GM21723 (cell line): ENCODE results near the gene C4orf50.
"Not testable (repeated sequence)": the region's sequence is repeated elsewhere in the genome, so short reads cannot be mapped to it uniquely, and the experiment has no call there.

Experiments
- ATAC-seq: cut with Tn5 transposase; IDR thresholded peaks from one replicate; pipeline ENCODE4 v1.9.1; 2021; ENCODE audit warnings: mild to moderate bottlenecking, moderate library complexity; ENCODE audit not compliant: unreplicated experiment

The C4orf50 gene

DNA sequence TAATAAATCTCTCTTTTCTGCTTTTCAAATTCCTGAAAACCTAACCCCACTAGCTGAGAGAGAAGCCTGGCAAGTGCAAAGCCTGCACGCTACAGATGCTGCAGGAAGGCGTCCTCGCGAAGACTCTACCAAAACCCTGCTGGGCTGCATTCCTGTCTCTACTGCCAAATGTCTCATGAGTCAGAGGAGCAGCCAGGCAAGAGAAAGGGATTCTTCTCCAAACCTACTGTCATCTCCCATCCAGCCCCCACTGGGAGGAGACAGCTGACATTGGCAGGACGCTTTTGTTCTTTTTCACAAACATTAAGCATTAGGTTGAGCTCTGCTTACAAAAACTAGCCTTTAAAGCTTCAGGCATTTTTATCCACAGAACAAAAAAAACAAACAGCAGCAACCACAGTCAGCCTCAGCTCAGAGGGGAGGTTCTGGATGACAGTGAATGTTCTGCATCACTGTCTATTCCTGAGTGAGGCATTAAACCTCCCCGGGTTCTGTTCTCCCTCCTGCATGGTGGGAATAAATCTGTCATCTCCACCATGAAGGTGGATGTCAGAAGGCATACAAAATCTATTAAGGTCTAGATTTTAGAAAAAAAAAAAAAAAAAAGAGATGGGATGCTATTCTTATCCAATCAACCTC, 143.3 kb downstream of the C4orf50 start:
- no peak for ATAC-seq

DNA sequence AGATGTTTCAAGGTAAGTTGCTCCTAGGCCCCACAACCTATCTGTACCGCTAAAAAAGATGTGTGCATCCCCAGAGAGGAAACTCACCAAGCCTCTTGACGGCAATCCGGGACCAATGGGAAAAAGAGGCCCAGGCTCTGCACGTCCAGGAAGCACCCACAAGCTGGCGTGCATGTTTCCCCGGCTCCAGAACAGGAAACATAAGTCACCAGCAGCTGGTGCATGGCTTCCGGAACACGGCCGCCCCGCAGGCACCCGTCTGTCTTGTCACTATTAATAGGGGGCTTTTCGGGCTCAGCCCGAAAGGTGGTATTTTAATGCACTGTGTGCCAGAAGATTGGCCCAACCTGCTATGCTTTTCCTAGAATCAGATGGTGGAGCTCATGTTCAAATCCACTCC, 147.5 kb downstream of the C4orf50 start:
- no peak for ATAC-seq

DNA sequence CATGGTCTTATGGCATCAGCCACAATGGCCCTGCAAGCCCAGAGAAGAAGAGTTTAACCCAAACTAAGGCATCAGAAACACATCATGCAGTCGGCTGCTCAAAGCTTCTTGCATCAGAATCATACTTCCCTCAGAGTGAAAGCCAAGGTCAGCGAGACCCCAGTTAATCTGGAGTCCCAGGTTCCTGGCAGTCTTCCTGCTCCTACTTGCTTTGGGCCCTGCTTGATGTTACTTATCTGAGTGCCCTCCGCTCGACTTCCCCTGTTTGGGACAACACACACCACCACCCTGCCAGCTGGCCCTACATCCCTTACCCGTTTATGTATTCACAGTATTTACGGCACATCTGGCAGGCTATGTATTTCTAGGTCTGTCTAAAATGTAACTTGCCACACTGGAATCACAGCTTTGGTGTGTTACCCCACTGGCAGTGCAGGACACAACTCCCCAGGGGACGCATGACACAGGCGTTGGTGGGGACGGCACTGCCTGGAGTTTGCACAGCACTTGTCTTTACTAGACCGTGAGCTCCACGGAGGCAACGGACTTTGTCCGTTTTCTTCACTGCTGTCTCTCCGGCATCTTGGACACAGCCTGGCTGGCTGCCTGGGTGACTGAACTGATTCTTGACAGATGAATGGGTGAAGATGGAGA, 148.1 kb downstream of the C4orf50 start:
- no peak for ATAC-seq

DNA sequence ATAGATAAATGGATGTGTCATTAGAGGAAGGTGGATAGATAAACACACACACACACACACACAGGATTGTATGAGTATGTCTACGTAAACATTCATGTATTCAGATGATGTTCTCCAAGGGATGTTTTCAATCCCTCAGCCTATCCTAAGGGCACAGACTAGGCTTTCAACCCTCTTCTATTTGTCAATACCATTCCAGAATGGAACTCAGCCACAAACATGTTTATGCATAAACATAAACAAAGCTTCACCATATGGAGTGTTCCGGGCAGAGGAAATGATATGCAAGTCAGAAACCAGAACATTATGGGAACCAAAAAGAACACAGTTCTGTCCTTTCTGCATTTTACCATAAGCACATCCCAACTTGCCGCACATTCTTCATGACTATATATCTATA, 150.4 kb downstream of the C4orf50 start:
- no peak for ATAC-seq

DNA sequence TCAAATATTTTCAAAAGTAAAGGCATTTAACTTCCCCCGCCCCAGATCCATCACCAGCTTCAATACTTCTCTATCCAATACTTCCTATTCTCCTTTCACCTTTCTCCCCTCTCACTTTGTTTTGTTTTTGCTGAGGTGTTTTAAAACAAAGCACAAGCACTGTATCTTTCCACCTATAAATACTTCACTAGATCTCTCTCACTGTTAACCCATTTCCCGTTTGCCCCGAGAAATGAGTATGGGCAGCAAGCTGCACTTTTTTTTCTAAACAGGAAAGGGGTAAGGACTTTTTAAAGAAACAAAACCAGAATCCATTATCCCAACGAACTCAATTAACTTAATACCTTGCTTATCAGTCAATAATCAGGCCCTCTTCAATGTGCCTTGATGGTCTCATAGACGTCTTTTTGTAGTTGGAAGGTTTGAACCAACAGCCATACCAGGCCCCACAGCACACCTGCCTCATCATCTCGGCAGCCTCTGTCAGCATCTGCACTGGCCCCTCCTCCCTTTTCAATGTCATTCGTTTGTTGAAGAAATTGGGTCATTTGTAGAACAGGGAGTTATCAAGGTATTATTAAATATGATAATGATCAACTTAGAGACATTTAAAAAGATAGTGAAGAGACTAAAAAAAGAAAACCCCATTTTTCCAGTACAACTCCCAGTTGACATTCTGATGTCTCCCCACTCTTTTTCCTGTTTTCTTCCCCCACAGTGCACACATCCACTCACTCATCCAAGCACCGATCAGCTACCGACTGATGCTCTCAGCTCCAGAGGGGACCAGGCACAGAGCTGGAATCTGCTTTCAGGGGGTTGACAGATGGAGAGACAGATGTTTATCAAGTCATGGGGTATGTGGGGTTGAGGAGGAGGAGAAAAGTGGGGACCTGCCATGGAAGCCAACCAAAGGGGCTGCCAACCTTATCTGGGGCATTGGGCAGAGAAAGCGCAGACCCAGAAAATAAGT, 151.1 kb downstream of the C4orf50 start:
- ATAC-seq, result no peak

DNA sequence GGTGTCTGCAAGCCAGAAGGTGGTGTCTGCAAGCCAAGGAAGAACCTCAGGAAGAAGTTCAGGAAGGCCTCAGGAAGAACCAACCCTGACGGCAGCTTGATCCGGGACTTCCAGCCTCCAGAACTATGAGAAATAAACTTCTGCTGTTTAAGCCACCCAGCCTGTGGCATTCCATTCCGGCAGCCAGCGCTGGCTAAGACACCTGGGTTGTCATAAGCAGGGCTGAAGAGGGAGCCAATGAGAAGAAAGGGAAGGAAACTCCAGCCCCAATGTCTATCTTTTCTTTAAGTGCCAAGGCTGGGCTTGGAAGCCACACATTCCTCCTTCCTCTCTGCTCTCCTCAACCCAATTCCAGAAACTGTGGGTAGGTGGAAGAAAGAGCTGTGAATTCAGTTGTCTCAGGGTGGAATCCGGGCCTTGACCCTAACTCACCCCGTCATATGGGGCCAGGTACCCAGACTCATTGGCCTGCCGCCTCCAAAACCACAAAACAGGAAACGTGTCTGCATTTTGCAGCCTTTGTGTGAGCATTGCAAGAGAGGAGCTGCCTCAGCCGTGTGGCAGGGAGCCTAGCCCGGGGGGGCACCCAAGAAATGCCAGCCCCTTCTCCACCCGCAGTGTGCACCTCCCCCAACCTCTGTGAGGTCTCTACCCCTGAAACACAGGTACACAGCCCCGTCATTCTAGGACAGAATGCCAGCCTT, 152.2 kb downstream of the C4orf50 start:
- ATAC-seq, result no peak

DNA sequence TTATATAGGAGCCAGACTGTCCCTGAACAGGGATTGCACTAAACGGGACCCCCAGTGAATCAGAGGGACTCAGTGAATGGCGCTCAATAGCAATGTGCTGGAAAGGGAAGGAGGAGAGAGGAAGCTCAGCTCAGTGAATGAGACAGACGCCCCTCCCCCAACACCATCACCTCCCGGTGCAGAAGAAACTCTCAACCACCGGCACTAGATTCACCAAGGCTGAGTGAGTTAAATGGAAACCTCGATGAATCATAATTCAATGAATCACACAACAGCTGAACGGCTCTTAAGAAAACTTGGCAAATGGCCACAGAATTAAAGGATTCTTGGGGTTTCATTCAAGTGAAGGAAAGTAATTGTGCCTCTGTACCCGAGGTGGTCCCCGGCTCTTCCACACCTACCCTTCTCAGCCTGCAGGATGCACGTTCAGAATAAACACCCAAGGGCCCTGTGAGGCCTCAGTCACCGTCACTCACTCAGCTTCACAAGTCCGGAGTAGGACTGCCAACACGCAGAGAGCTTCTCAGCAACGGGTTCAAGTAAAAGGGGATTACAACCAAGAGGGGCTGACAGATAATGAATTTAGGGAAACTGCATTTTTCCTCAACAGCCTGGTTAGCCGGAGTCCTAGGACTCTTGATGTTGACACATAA, 154.6 kb downstream of the C4orf50 start:
- ATAC-seq, result no peak

DNA sequence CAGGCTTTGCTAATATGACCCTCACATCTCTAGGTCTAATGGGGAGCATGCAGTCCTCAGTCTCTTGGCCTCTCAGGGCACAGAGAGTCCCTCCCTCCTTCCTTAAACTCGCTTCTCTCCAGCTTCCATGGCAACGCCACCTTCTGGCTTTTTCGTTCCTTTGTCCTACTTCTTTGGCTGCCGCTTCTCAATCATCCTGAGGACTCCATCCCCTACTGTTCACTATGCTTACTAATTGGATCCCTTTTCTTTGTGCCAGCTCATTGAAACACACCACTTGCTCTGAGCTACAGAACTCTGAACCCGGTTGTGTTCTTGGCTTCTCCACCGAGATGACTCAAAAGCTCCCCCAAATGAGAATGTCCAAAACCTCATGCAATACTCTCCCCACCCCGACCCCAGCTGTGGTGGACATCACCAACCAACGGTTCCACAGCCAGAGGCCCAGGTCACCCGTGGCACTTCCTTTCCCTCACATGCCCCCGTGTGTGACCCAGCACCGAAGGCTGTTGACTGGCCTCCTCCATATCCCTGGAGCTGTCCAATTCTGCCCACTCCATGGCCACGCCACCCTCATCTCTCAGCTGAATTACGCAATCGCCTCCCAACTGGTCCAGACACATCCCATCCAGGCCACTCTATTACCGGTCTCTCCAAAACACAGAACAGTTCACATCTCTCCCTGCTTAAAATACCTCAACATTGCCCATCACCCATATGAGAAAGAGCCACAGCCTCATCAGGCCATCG, 160.0 kb downstream of the C4orf50 start:
- no peak for ATAC-seq

DNA sequence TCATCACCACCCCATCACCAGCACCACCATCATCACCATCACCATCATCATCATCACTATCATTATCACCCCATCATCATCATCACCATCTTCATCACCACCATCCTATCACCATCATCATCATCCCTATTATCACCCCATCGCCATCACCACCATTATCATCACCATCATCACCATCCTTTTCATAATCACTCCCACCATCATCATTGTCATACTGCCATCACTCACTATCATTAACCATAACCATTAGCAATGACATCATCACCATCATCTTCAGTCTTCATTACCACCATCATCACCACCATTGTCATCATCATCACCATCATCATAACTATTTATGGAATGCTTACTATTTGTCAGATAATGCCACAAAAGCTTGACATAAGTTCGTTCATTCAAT, 161.0 kb downstream of the C4orf50 start:
- no peak for ATAC-seq

DNA sequence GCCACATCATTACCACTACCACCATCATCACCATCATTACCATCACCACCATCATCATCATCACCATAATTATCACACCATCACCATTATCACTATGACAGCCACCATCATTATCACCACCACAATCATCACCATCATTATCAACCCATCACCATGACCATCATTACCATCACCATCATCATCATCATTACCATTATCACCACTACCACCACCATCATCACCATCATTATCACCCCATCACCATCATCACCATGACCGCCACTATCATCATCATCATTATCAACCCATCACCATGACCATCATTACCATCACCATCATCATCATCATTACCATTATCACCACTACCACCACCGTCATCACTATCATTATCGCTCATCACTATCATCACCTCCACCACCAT, 161.9 kb downstream of the C4orf50 start:
- not testable (repeated sequence) for ATAC-seq

DNA sequence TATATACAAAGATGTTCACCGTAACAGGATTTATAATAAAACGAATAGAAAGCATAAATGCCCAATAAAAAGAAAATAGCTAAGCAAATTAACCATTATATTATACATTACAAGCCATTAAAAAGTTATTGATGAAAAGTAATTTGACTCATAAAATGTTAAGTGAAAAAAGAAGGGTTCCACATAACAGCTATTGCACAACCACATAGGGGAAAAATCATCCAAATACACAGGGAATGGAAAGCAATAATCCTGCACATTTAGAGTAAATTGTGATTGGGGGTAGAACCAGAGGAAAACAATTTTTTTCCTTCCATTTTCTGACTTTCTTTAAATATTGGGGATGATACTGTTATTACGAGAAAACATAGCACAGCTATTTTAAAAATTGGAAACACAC, 163.3 kb downstream of the C4orf50 start:
- no peak for ATAC-seq

DNA sequence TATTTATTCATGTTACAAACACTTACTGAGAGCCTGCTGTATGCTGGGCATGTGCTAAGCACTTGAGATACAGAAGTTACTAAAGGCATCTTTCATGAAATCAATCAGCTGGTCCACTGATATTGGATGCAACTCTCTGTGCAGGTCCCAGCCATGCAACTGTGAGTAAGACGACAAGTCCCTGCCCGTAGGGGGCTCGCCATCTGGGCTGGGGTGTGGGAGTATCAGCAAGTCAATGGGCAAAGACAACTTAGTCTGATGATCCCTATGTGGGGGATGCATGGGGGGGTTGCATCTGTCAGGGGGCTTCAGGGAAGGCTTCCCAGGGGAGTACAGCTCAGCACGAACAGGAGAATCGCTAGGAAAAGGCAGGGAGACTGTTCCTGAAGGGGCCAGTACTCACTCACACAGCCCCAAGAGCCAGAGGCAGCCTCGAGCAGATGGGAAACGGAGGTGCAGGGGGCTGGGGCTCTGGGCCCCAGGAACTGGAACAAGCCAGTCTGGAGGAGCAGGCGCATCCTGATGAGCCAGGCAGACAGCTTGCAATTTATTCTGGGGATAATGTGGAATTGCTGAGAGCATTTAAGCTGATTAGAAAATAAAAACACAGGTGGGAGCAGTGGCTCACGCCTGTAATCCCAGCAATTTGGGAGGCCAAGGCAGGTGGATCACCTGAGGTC, 165.6 kb downstream of the C4orf50 start:
- no peak for ATAC-seq

DNA sequence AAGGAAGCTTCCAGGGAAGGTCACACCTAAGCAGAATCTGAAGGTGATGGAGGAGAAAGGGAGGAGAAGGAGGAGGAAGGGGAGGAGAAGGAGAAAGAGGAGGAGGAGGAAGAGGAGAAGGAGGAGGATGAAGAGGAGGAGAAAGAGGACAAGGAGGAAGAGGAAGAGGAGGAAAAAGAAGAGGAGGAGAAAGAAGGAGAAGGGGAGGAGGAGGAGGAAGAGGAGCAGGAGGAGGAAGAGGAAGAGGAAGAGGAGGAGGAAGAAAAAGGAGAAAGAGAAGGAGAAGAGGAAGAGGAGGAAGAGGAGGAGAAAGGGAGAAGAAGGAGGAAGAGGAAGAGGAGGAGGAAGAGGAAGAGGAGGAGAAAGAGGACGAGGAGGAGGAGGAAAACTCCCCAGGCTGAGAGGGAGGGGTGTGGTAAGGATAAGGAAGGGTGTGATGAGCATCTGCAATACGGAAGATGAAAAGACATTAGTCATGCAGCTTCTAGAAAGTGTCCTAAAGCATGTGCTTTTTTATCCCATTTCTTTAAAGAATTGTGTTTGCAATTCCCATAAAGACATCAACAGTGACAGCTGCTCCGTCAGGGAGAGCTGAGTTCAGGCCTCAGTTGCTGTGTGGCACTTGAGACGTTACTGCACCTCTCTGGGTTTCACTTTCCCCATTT, 166.5 kb downstream of the C4orf50 start:
- no peak for ATAC-seq
